Upper lobe of left lung (tissue), 4 donors: ENCODE measurements around the gene DYNC2I2.

Experiments
- POLR2A ChIP-seq, 4 donors: fragments of 450-650 bp; IDR thresholded peaks; one replicate each; pipeline ENCODE4 v1.5.1; 2016 to 2017; ENCODE audit warnings: antibody characterized with exemption in 4 of 4, mild to moderate bottlenecking in 2 of 4
- TF ChIP-seq, protein P1 (sequence below), 6 experiments: fragments of 450-650 bp in 4 of 6; fragments of 200-600 bp in 2 of 6; sonication (generic) in 2 of 6; IDR thresholded peaks; one replicate each; pipeline ENCODE4 v1.5.1; 2016 to 2019; ENCODE audit warnings: antibody characterized with exemption in 6 of 6

DNA sequence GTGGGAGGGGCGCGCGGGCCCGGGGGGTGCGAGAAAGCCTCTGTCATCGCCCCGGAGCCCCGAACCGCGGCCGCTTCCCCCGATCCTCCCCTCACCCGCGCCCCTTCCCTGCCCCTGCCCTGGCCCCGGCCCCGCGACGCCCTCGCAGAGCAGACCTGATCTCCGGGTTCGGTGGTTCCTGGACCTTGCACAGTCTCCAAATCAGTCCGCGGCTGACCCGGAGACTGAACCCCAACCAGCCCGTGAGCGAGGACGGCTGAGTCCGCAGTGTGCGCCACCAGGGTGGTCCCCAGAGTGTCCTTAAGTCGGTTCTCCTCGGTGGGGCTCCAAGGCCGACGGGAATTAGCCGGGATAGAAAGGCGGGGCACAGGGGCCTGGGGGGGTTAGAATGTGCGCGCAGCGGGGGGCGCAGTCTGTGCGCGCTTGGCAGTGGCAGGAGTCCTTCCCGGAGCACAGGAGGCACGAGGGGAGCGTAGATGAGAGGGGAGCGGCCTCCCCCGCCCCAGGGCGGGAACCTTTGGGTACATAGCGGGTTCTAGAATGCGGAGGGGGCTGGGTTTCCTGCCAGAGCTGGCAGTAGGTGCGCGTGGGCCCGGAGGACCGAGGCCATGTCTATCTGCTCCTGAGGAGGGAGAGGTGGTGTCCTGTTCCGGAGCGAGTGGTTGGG is 46.4 kb upstream of the DYNC2I2 start:
- TF ChIP-seq, protein P1, sequence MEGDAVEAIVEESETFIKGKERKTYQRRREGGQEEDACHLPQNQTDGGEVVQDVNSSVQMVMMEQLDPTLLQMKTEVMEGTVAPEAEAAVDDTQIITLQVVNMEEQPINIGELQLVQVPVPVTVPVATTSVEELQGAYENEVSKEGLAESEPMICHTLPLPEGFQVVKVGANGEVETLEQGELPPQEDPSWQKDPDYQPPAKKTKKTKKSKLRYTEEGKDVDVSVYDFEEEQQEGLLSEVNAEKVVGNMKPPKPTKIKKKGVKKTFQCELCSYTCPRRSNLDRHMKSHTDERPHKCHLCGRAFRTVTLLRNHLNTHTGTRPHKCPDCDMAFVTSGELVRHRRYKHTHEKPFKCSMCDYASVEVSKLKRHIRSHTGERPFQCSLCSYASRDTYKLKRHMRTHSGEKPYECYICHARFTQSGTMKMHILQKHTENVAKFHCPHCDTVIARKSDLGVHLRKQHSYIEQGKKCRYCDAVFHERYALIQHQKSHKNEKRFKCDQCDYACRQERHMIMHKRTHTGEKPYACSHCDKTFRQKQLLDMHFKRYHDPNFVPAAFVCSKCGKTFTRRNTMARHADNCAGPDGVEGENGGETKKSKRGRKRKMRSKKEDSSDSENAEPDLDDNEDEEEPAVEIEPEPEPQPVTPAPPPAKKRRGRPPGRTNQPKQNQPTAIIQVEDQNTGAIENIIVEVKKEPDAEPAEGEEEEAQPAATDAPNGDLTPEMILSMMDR (IDR thresholded peaks at IDR 0.05), result no peak
- TF ChIP-seq POLR2A (IDR thresholded peaks at IDR 0.05), result no peak
